Rectal smooth muscle tissue (tissue), 1 donor: ENCODE data around the gene ZSWIM4.

Source experiments
- H3K27ac ChIP-seq: one replicate; pipeline ENCODE4 v1.7.0; 2013; ENCODE audit warnings: low read depth, low read length, inconsistent platforms
- H3K27me3 ChIP-seq: one replicate; pipeline ENCODE4 v1.7.0; 2013; ENCODE audit warnings: low read length; ENCODE audit not compliant: control insufficient read depth, insufficient read depth
- H3K36me3 ChIP-seq: one replicate; pipeline ENCODE4 v1.7.0; 2013; ENCODE audit warnings: low read length; ENCODE audit not compliant: control insufficient read depth, insufficient read depth
- H3K4me1 ChIP-seq: one replicate; pipeline ENCODE4 v1.7.0; 2013; ENCODE audit warnings: low read length; ENCODE audit not compliant: control insufficient read depth, insufficient read depth
- H3K4me3 ChIP-seq: one replicate; pipeline ENCODE4 v1.7.0; 2013; ENCODE audit warnings: low read length
- H3K9ac ChIP-seq: one replicate; pipeline ENCODE4 v1.7.0; 2013; ENCODE audit warnings: low read length

ZSWIM4 gene

DNA sequence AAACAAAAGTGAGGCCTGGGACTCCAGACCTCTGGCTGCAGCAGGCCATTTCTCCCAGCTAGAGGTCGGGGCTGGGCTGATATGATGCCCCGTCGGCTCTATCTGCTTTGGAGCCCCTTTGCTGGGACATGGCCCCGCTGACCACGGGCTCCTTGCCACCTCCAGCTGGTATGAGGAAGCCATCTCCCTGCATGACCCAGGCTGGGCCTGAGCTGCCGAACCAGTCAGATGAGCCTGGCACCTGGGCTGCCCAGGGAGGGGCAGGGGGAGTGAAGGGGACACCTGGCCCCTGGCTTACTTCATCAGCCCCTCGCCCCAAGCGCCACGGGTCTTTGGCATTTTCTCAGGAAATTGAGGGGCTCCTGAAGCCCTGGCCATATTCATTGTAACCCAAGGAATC is 7.8 kb downstream of the ZSWIM4 start:
- Histone ChIP-seq H3K27ac (no peak overlapping the region), H3K36me3 (no peaks in the 10 kb centered on the region), H3K4me1 (no peaks in the 10 kb centered on the region), H3K9ac (no peak overlapping the region), H3K27me3 (no peaks in the 10 kb centered on the region), H3K4me3 (no peak overlapping the region)

DNA sequence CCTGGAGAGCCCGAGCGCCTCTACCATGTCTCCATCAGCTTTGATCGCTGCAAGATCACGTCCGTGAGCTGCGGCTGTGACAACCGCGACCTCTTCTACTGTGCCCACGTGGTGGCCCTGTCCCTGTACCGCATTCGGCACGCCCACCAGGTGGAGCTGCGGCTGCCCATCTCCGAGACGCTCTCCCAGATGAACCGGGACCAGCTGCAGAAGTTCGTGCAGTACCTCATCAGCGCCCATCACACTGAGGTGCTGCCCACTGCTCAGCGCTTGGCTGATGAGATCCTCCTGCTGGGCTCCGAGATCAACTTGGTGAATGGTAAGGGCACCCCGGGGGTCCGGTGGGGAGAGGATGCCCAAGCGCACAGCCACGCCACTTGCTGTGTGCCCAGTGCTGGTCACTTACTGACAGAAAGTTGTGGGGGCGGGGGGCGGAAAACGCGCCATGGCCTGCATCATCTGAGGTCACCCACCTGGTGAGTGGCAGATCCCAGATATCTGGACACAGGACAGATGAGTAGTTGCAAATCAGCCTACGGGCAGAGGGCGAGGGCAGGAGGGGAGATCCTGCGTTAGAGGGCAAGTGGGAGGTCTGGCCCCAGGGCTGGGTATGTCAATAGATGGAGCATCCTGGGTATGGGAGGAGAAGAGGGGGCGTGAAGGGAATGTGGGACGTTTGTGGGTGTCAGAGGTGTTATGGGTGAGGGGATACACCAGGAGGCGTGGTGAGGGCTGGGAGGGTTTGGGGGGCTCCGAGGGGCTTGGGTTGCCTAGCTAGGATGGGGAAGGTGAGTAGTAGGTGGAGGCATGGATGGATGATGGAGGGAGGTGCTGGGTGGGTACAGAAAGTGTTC is 9.8 kb downstream of the ZSWIM4 start:
- no peaks in the 10 kb centered on the region for H3K27me3 ChIP-seq
- no peak overlapping the region for H3K27ac ChIP-seq
- H3K4me3 ChIP-seq = no peak overlapping the region
- no peak overlapping the region for H3K9ac ChIP-seq
- H3K36me3 ChIP-seq = peaks cover 6% of the 10 kb centered on the region
- H3K4me1 ChIP-seq = no peaks in the 10 kb centered on the region

DNA sequence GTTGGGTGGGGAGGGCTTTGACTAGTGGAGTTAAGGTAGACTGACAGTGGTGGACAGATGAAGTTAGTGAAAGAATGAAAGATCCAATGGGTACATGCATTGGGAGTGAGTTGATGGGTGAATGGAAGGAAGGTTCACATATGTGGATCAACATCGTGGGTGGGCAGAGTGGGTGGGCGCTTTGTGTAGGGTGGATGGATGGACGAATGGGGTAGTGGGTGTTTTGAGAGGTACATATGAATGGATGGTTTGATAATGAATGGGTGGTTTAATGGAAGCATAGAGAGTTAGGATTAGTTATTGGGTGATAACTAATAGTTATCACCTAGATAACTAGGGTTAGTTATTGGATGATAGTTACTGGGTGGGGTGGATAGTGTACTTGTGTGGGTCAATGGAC is 11.5 kb downstream of the ZSWIM4 start:
- H3K36me3 ChIP-seq = peaks cover 6% of the 10 kb centered on the region
- H3K27ac ChIP-seq = no peak overlapping the region
- H3K4me3 ChIP-seq = no peak overlapping the region
- no peaks in the 10 kb centered on the region for H3K4me1 ChIP-seq
- H3K27me3 ChIP-seq = no peaks in the 10 kb centered on the region
- no peak overlapping the region for H3K9ac ChIP-seq

DNA sequence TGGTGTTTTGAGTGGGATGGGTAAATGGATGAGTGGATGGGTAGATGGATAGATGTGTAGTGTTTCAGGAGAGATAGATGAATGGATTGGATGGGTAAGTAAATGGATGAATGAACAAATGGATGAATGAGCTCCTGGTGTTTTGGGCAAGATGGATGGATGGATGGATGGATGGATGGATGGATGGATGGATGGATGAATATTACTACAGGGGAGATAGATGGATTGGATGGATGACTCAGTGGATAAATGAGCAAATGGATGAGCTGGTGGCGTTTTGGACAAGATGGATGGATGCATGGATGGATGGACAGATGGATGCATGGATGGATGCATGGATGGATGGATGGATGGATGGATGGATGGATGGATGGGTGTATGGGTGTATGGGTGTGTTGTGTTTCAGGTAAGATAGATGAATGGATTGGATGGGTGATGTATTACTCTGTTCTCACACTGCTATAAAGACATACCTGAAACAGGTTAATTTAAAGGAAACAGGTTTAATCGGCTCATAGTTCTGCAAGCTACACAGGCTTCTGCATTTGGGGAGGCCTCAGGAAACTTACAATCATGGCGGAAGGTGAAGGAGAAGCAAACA is 12.3 kb downstream of the ZSWIM4 start:
- no peaks in the 10 kb centered on the region for H3K27me3 ChIP-seq
- H3K27ac ChIP-seq = no peak overlapping the region
- H3K4me1 ChIP-seq = no peaks in the 10 kb centered on the region
- no peak overlapping the region for H3K4me3 ChIP-seq
- H3K36me3 ChIP-seq = peaks cover 6% of the 10 kb centered on the region
- H3K9ac ChIP-seq = no peak overlapping the region

DNA sequence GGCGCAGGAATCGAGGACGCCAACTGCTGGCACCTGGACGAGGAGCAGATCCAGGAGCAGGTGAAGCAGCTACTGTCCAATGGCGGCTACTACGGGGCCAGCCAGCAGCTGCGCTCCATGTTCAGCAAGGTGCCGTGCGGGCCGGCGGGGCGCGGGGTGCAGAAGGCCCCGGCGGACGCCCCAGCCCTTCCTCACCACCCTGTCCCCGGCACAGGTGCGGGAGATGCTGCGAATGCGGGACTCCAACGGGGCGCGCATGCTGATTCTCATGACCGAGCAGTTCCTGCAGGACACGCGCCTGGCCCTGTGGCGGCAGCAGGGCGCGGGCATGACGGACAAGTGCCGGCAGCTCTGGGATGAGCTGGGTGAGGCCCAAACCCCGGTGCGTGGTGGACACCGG is 13.6 kb downstream of the ZSWIM4 start:
- Histone ChIP-seq H3K4me3 (no peak overlapping the region), H3K36me3 (peaks cover 11% of the 10 kb centered on the region), H3K4me1 (no peaks in the 10 kb centered on the region), H3K27me3 (no peaks in the 10 kb centered on the region), H3K27ac (no peak overlapping the region), H3K9ac (no peak overlapping the region)

DNA sequence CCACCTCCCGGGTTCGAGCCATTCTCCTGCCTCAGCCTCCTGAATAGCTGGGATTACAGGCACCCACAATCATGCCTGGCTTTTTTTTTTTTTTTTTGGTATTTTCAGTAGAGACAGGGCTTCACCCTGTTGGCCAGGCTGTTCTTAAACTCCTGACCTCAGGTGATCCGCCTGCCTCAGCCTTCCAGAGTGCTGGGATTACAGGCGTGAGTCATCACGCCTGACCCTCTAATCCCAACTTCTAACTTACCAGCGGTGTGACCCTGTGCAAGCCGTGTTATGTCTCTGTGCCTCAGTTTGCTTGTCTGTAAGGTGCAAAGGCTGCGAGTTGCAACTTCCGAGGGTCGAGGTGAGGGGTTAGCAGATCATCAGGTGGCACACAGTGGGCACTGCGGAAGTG is 17.3 kb downstream of the ZSWIM4 start:
- Histone ChIP-seq H3K36me3 (peaks cover 11% of the 10 kb centered on the region), H3K27me3 (no peaks in the 10 kb centered on the region), H3K9ac (no peak overlapping the region), H3K27ac (no peak overlapping the region), H3K4me3 (no peak overlapping the region), H3K4me1 (no peaks in the 10 kb centered on the region)

DNA sequence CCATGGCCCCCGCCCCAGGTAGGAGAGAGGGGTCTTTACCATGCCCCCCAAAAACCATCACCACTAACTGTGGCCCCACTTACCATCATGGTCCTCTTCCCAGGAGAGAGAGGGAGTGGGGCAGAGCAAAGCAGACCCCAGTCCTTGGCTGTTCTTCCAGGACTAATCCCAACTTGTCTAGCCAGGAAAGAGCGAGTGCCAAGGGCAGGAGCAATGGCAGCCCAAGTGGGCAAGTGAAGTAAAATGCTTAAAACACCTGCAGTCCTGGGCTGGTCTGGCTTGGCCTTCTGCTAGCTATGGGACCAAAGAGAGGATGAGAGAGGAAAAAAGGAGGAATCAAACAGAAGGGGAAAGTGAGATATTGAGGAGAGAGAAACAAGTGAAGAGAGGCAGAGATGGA is 17.9 kb downstream of the ZSWIM4 start:
- H3K36me3 ChIP-seq = peaks cover 11% of the 10 kb centered on the region
- no peaks in the 10 kb centered on the region for H3K4me1 ChIP-seq
- no peaks in the 10 kb centered on the region for H3K27me3 ChIP-seq
- no peak overlapping the region for H3K9ac ChIP-seq
- no peak overlapping the region for H3K27ac ChIP-seq
- H3K4me3 ChIP-seq = no peak overlapping the region

DNA sequence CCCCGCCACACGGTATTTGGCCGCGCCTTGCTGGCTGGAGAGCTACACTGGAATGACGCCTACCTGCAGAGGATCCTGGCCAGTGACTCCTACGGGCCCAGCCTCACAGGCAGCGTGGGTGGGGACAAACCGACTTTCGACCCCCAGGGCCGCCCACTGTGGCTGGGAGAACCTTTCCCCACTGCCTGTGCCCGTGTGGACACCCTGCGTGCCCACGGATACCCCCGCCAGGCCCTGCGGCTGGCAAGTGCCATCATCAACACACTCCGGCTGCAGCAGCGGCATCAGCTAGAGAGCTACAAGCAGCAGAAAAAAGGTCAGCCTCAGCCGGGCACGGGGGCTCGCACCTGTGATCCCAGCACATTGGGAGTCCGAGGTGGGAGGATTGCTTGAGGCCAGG is 19.3 kb downstream of the ZSWIM4 start:
- no peak overlapping the region for H3K27ac ChIP-seq
- no peak overlapping the region for H3K4me3 ChIP-seq
- H3K27me3 ChIP-seq = no peaks in the 10 kb centered on the region
- no peak overlapping the region for H3K9ac ChIP-seq
- H3K4me1 ChIP-seq = no peaks in the 10 kb centered on the region
- H3K36me3 ChIP-seq = peaks cover 4% of the 10 kb centered on the region

DNA sequence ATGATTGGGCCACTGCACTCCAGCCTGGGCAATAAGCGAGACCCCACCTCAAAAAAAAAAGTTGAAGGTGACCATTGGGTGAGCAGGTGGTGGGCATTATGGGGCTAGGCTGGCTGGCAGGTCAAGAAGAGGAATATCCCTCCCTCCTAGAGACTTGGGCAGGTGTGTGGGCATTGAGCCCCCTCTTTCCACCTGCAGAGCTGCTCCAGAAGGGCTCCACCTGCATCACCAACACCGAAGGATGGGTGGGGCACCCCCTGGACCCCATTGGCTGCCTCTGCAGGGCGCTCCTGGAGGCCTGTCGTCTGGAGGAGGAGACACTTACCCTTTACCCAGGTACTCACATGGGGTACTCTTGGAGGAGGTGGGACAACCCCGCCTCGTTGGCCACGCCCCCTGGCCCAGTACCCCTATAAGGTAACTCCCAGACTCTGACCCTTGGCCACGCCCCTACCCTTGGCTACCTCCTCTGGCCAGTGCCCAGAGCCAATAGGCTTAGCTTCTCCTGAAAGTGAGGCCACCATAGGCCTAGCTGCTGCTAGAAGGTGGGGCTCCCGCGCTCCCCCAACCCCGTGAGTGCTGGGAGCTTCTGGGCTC is 21.9 kb downstream of the ZSWIM4 start:
- H3K9ac ChIP-seq = no peak overlapping the region
- H3K4me1 ChIP-seq = no peaks in the 10 kb centered on the region
- H3K27ac ChIP-seq = no peak overlapping the region
- H3K27me3 ChIP-seq = no peaks in the 10 kb centered on the region
- H3K36me3 ChIP-seq = peaks cover 4% of the 10 kb centered on the region
- H3K4me3 ChIP-seq = peak overlapping the region; percentile 47

DNA sequence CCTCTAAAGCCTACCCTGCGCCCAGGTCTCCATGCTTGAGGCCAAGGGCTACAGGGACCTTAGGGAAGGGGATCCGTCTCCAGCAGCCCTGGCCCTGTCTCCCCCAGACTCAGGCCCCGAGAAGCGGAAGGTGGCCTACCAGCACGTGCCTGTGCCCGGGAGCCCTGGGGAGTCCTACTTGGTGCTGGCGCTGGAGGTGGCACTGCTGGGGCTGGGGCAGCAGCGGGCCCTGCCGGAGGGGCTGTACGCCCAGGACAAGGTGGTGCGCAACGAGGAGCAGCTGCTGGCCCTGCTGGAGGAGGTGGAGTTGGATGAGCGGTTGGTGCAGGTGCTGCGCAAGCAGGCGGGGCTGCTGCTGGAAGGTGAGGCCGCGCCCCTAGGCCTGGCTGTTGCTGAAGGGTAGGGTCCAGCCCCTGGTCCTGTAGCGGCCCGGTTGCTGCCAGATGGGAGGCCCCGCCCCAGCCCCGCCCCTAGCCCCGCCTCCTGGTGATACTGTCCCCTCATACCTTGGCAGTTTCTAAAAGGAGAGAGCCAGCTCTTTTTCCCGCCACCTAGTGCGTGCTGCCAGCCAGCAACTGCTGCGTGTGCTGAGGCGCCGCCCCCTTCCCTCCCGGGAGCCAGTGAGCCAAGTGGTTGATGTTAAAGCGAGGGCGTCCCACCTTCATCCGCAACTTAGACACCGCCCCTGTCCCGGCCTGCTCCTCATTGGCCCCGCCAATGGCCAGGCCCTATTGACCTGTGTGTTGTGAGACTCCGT is 22.6 kb downstream of the ZSWIM4 start:
- Histone ChIP-seq H3K4me3 (peak overlapping the region; percentile 47), H3K36me3 (peaks cover 4% of the 10 kb centered on the region), H3K4me1 (no peaks in the 10 kb centered on the region), H3K27me3 (no peaks in the 10 kb centered on the region), H3K9ac (no peak overlapping the region), H3K27ac (no peak overlapping the region)

DNA sequence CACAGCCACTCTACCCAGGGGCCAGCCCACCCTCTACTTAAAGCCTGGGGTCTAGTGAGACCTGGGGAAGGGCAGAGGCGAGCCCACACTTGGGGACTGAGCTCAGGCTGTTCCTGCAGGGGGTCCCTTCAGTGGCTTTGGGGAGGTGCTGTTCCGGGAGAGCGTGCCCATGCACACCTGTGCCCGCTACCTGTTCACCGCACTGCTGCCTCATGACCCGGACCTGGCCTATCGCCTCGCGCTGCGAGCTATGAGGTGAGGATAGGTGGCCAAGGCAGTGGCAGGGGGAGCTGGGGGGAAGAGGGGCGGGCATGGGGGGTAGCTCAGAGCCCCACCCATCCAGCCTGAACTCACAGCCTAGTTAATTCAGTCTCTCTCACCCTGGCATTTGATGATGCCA is 24.0 kb downstream of the ZSWIM4 start:
- no peak overlapping the region for H3K9ac ChIP-seq
- no peaks in the 10 kb centered on the region for H3K36me3 ChIP-seq
- no peak overlapping the region for H3K4me3 ChIP-seq
- H3K4me1 ChIP-seq = no peaks in the 10 kb centered on the region
- no peaks in the 10 kb centered on the region for H3K27me3 ChIP-seq
- no peak overlapping the region for H3K27ac ChIP-seq

DNA sequence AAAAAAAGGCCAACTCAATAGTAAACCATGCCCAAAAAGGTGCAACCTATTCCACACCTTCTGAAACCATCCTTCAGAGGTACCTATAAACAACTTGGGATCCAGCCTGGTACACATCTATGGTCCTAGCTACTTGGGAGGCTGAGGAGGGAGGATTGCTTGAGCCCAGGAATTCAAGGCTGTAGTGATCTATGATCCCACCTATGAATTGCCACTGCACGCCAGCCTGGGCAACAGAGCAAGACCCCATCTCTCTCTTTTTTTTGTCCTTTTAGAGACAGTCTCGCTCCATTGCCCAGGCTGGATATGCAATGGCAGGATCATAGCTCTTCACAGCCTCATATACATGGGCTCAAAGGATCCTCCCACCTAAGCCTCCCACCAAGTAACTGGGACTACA is 26.0 kb downstream of the ZSWIM4 start:
- no peaks in the 10 kb centered on the region for H3K4me1 ChIP-seq
- H3K4me3 ChIP-seq = no peak overlapping the region
- no peak overlapping the region for H3K9ac ChIP-seq
- H3K36me3 ChIP-seq = no peaks in the 10 kb centered on the region
- H3K27ac ChIP-seq = no peak overlapping the region
- H3K27me3 ChIP-seq = no peaks in the 10 kb centered on the region
